HG03460 (cell line): ENCODE data around the gene LIMS1.

Source experiments
- ATAC-seq: cut with Tn5 transposase; IDR thresholded peaks from one replicate; pipeline ENCODE4 v1.9.1; 2021; ENCODE audit not compliant: unreplicated experiment

The LIMS1 gene

DNA sequence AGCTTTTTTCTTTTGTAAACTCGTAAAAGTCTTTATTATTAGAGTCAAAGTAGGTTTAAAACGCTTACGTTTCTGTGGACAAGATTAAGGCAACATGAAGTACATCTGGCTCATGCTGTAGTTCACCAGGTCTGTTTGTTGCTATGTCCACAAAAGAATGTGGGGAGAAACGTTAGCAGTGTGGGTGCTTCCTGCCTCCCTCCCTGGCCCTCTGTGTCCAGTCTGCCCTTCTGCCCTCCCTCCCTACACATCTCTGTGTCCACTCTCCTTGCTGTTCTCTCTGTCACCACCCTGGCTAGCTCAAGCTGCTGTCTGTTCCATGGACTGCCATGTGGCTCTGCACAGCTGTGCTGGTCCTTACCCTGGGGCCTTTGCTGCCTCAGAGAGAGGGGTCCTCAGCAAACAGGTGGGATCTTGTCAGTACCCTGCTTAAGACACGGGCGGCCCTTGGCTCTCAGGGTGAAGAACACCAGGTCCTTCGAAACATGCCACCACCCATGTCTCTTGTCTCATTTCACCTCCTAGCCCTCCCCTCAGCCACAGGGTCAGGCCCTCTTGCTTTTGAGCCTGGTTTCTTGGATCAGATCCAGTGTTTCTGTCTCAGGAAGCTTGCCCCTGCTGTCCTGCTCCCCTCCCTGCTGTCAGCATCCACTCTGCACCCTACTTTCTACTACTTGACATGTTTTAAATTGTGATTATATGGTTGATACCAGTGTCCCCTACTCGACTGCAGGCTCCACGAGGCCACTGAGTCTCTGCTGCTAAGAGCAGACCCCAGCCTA is 79.2 kb downstream of the LIMS1 start:
- no peak for ATAC-seq

DNA sequence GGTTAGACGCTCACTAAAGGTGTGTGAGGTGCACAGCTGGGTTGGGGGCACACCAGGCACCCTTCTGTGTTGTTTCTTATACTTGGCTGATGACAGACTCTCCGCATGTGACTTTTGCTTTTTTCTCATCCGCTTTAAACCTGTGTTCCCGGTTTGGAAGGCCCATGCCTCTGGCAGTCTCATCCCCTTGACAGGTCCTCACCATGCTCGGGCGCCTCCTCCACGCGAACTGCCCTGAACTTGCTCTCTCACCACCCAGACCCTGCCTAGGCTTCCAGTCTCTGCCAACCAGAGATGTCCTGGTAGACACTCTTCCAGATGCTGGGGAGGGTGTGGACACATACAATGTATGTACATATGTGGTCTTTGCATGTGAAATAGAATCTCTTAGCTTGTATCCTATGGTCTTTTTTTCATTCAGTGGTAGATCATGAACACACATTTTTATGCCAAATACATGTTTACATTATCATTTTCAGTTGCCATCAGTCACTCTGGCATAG is 79.8 kb downstream of the LIMS1 start:
- ATAC-seq, result no peak

DNA sequence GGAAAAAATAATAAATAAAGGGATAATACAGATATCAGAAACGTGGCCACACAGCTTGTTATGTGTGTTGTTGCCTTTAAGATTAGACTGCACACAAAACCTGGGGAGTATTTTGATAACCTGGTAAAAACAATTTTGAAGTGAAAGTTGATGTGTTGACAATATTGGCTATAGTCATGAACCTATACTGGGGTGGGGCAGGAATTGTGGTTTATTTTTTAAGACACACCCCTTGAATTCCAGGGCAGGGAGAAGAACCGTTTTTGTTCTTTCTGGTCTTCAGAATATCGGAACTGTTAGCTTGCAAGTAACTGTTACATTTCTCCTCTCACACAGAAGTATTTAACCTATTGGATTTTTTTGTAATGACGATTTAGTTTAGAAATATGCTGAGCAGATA is 80.4 kb downstream of the LIMS1 start:
- ATAC-seq, result no peak

DNA sequence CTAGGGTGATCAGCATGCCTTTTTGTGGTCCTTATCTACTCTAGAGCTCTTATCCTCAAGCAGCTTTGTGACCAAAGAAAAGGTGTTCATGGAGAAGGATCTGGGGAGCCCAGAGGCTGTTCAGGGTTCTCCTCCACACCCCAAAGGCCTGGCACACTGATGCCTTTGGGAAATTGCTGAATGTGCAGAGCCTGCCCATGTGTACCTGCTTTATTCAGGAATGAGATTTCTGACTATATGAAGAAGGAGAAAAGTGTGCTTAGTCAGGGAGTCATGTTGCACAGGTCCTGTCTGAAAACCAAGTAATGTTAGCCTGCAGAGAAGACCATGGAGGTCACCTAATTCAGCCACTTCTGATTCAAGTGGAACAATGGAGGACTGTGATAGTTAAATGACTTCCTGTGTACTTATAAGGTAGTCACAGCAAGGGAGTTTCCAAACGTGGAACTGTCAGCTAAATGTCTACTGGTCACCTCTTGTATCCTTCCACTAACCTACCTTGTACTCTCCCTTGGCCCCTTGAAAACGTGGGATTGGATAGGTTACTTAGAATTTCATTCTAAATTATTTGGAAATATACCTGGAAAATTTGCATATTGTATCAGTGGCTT is 81.3 kb downstream of the LIMS1 start:
- ATAC-seq, result no peak

DNA sequence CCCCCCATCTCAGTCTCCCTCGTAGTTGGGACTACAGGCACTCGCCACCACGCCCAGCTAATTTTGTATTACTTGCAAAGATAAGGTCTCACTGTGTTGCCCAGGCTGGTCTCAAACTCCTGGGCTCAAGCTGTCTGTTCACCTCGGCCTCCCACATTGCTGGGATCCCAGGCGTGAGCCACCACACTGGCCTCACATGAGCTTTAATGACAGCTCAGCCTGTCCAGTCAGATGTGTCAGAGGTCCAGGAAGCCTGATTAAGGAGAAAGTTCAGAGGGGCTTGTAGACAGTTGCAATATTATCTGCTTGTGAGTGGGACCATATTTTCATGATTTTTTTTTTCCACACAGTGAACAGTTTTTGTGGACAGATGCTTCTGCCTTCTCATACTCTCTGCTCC is 82.0 kb downstream of the LIMS1 start:
- ATAC-seq, result no peak

DNA sequence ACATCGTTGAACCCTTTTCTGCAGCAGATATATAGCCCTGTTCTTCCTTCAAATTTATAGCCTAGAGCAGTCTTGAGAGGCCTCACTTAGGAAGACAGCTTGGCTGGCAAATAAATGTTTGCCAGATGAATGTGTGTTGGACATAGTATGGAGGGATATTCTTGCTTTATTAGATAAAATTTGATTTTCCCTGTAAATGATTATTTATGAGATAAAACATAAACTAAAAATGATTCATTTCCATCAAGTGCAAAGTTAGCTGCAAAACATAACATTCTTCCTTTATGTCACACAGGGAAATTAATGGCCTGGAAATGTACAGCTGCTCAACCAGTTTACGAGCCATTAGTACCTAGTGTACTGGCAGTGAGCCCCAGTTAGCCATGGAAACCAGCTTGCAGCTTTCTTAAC is 82.5 kb downstream of the LIMS1 start:
- ATAC-seq, result no peak

DNA sequence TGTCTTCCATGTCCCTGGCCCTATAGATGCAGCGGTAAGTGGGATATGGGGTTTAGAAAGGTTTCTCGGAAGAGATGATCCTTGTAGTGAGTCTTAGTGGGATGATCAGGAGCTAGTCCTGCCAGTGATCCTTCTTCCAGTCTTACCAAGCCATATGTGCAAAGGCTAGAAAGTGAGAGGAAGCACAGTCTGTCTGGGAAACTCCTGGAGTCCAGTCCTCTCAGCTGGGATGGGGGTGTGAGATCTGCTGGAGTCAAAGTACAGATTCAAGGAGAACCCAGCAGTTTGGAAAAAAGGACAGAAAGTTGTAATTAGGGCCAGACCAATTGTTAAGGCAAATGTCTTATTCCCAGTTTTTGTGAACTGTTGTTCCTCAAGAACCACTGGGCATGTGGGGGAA is 83.3 kb downstream of the LIMS1 start:
- no peak for ATAC-seq

DNA sequence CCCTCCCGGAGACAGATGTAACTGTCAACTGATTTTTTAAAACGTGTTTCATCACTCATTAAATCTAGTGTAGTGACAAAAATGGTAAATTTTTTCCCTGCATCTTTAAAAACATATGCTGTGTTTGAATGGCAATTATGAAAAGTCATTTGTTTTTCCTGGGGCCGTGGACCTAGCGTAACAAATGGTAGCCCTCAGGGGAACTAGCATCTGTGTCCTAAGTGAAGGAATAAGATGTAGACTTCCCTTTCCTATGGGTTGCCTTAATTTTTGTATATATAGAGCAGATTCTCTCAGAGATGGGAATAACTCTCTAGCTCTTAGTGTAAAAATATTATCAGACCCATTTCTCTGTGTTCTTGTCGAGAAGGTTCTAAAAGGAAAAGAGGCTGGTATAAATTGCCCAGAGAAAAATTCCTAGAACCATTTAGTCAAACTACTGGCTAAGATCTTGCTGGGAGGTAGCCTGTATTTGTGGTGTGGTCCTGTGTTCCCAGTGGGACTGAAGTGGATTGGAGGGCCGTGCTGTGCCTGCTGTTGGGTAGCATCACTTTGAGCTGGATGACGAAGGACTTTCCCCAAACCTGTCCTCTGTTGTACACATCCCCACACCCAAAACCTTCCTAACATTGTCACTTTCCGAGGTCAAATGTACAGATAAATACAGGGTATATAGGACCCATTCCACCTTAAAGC is 85.8 kb downstream of the LIMS1 start:
- ATAC-seq, result no peak

DNA sequence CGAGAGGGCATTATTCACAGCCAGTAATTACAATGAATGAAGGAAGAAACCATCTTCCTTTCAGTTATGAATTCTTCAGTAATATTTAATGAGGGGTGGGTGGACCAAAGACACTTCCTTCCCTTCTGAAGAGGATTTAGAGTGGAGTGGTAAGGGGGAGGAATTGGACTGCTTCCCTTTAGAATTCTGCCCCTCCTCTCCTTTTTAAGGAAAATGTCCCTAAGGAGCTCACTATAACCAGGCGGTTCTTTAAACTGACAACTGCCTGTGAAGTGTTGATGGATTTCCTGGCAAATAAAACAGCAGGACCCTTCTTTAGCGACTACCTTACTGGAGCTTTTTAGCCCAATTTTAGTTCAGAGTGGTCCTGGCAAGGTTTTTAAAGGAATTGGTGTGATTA is 86.4 kb downstream of the LIMS1 start:
- ATAC-seq, result no peak

DNA sequence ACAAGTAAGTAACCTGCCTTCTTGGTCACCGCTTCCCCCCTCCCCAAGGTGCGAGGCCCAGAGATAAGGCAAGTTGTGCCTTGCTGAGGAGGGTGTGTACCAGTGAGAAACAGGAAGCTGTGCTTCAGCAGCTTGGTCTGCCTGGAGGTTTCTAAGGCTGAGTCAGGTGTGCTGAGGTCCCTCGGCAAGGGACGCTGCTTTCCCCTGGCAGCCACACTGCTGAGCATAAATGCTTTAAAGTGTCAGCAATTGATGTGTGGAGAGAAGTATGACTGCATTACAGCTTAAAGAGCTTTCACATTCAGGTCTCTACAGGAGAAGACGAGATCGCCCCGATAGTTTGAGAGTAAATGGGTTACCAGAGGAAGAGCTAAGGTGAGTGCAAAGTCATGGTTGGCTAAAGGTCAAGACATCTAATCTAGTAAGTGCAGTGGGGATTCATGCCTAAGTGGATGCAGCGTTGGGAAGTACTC is 86.9 kb downstream of the LIMS1 start:
- ATAC-seq, result peak; percentile 98

DNA sequence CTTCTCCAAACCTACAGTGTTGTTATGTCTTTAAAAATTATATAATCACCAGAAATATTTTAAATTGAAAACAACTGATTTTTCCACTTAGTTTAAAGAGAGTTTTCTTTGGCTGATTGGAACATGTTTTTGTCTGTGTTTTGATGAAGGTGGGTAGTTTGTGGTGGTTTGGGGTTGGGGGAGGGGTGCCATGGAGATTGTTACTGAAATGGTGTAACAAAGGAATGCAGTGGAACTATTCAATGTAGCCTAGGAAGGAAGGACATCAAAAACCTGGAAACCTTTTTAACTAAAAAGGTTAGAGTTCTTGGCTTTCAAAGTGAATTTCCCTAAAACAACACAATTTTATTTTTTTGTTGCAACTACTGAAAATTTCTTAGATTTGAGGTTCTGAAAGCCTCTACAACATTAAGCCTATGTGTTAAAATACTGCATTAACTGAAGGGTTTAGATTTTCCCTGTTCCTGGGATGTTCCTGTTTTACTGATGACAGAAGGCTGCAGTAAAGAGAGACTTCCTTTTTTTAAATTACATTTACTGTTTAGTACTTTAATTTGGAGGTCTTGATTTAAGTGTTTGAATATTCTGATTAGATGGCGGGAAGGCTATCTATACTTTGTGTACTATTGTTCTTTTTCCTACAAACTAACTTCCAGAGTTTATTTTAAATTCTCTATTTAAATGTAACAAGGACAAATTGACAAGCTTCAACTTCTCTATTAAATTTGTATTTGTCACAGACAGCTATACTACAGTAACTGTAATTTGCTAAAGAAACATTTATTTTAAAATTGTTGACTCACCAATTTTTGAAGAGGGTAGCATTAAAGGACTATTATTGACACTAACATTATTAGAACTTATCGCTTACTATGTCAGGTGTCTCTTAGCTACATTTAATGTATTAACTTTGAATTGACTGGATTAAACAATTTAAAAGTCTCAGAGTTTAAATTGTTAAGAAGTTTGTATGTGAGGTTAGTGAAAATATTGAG is 87.7 kb downstream of the LIMS1 start:
- no peak for ATAC-seq

DNA sequence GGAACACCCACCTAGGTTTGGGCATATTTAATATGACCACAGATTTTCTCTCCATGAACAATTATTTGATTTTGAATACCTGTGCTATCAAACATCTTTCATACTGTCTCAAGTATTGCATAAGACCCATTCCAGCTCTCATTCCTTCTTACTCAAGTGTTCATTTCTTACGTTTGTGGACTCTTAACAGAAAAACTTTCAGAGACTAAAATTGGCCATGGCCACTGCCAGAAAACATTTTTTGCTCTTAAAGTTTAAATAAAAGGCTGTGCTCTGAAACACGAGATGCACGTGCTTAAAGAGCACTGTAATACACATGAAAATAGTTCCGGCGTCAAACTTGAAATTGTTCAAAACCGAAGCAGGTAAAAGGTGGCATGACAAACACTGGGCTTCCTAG is 89.3 kb downstream of the LIMS1 start:
- no peak for ATAC-seq

DNA sequence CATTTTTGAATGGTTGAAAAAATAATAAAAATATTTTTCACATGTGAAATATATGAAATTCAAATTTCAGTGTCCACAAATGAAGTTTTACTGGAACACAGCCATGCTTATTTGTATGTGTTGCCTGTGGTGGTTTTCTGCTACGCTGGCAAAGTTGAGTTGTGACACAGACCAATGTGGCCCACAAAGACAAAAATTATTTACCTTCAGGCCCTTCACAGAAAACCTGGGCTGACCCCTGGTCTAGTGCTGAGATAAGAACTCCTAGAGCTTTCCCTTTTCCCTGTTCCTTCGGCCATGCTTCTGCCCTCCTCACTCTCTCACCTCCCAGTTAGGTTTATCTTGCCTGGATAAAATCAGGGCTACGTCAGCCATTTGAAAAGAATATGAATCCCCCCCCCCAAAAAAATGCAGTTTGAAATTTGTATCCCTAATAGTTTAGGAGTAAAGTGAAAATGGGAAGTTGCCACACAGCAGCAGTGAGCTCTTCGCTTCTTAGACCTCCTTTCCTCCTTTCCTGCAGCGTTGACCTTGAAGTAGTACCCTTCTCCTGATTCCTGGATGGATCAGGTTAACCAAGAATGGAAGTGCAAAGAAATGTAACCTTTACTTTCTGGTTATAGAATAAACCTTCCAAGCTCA is 91.0 kb downstream of the LIMS1 start:
- ATAC-seq, result no peak

DNA sequence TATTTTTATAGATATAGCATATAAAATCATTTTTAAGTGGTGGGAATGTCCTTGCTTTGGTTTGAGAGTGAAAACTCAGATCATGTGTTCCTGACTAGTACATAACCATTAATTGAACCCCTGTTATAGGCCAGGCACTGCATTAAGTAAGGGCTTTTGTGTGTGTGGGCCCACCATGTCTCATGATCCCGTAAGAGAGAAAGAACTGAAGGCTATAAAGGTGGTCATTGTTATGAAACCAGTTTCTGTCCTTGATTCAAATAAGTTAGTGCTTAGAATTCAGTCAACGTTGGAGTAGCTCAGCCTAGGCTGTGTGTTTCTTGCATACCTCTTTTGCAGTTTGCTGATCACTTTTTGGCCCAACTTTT is 91.5 kb downstream of the LIMS1 start:
- no peak for ATAC-seq

DNA sequence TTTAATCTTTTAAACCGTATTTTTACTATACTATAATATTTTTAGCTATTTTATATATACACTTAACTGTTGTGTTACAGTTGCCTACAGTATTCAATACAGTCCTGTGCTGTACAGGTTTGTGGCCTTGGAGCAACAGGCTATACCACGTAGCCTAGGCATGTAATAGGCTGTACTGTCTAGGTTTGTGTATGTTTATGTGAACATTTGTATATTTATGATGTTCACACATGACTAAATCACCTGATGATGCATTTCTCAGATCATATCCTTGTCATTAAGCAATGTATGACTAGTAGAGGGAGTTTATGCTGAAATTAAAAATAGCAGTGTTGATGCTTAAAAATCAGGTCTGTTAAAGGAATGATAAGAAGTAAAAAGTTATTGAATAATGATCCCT is 92.7 kb downstream of the LIMS1 start:
- no peak for ATAC-seq

DNA sequence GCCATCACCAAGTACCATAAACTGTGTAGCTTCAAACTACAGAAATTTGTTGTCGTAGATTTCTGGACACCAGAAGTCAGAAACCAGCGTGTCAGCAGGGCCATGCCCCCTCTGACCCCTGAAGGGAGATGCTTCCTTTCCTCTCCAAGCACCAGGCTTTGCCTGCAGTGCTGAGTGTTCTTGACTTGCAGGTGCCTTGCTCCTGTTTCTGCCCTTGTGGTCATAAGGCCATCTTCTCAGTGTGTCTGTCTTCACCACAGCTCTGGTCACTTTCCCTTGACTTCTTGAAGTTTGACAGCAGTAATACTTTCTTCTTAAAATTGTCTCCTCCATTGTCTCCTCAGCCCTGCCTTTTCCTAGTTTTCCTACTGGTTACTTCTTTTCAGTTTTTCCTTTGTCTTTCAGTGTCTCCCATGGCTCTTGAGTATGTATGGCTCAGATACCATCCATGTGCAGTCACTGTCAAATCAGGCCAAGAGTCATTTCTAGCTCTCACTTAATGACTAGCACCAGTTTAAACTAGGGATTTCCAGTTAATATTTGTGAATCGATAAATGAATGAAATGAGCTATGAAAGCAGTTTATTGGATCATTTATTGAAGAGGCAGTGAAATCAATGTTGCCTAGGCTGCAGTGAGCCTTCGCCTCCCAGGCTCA is 93.8 kb downstream of the LIMS1 start:
- ATAC-seq, result no peak

DNA sequence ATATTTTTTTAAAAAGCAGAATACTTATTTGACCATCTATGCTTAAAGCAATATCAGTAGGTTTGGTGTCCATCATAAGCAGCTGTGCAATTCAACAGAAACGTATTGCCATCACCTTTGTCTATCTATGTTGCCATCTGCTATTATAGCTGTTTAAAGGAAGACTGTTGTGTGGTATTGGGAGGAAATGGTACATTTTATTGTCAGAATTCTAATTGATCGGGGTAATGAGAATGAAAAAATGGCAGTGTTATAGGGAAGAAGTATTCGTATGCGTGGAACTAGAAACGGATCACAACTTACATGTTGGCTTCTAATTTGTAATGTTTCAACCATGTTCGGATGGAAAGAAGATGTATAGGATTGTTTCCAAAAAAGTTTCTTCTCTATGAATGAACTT is 94.7 kb downstream of the LIMS1 start:
- ATAC-seq, result no peak

DNA sequence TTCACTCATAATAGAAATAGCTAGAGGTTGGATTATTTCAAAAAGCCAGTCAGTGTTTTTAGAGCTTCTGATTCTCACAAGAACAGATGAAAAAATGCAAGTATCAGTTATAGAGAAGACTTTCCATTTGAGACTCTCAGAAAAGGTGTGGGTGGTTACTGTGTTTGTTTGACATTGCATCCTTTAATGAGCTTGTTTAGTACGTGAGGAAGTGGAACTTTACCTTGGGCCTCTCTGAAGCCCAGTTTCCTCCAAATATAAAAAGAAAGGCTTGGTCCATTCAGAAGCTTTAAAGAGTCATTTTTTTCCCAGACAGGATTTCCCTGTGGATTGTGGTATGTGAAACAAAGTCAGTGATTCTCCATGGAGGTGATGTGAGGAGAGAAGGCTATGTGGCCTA is 95.1 kb downstream of the LIMS1 start:
- peak; percentile 73 for ATAC-seq

DNA sequence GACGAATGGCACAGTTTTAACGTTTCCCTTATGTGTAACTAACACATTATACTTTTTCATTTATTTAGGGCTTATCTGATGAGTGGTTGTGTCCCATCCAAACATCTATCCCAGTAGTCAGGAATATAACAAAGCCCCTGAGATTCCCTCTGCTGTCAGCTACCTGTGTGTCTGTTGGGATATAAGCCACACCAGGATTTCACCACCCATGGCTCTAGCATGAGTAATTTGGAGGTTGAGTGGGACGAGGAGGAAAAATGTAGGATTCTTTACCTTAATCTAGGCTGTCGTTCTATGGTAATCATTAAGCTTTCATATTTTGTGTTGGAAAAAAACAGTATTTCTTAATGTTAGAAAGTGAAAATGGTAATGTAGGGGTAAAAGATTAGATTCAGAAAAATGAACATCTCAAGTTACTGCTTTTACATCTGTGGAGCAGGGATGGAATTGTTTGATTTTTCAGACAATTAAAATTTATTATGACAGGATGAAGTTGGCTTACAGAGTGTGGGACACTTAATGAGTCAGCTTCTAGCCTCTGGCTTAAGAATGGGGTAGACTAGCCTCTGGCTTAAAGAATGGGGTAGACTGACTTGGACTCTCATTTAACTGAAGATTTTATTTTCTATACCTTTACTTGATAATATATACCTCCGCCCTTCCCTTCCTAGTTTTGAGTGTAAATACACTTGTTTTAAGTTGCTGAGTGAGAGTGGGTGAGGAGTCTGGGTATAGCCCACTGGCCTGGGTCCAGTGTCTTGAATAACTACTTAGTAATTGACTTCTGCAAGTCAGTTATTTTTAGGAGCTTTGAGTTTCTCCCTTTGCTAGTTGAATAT is 96.5 kb downstream of the LIMS1 start:
- ATAC-seq, result no peak
